ENCODE measurements around the gene NEURL2.
A peak's percentile ranks its signal among the peaks of the same experiment; 100 is the strongest.
"Not testable (repeated sequence)": the region's sequence is repeated elsewhere in the genome, so short reads cannot be mapped to it uniquely, and the experiment has no call there.

NEURL2 gene

GRCh38 chr20:45905505-45906079, 14.6 kb upstream of the NEURL2 start:
- DNase-seq, result peak; percentile 15
- in situ Hi-C loops (cut with HindIII; ENCODE audit: low pct_ligation_motif_present, low pct_unique_long_range_greater_than_20kb, low sequenced_read_pairs), result no loop called here

GRCh38 chr20:45904583-45905504, 13.8 kb upstream of the NEURL2 start:
- no peak for DNase-seq
- in situ Hi-C loops (cut with HindIII; ENCODE audit: low pct_ligation_motif_present, low pct_unique_long_range_greater_than_20kb, low sequenced_read_pairs), result no loop called here

- in situ Hi-C loops (cut with HindIII; ENCODE audit: low pct_ligation_motif_present, low pct_unique_long_range_greater_than_20kb, low sequenced_read_pairs), result no loop called here
- DNase-seq, result no peak
Measured at GRCh38 chr20:45902199-45902701, 11.2 kb upstream of the NEURL2 start.

GRCh38 chr20:45901332-45901731, 10.3 kb upstream of the NEURL2 start:
- in situ Hi-C loops (cut with HindIII; ENCODE audit: low pct_ligation_motif_present, low pct_unique_long_range_greater_than_20kb, low sequenced_read_pairs); DNase-seq: not testable (repeated sequence)

GRCh38 chr20:45899046-45899835, 8.2 kb upstream of the NEURL2 start:
- in situ Hi-C loops (cut with HindIII; ENCODE audit: low pct_ligation_motif_present, low pct_unique_long_range_greater_than_20kb, low sequenced_read_pairs), result no loop called here

GRCh38 chr20:45898285-45898684, 7.3 kb upstream of the NEURL2 start:
- in situ Hi-C loops (cut with HindIII; ENCODE audit: low pct_ligation_motif_present, low pct_unique_long_range_greater_than_20kb, low sequenced_read_pairs), result no loop called here
- no peak for DNase-seq

More at GRCh38 chr20:45899046-45899835, 8.2 kb upstream of the NEURL2 start:
- DNase-seq, result no peak

GRCh38 chr20:45897692-45898091, 6.7 kb upstream of the NEURL2 start:
- in situ Hi-C loops (cut with HindIII; ENCODE audit: low pct_ligation_motif_present, low pct_unique_long_range_greater_than_20kb, low sequenced_read_pairs), result no loop called here
- DNase-seq, result no peak

GRCh38 chr20:45897289-45897688, 6.3 kb upstream of the NEURL2 start:
- in situ Hi-C loops (cut with HindIII; ENCODE audit: low pct_ligation_motif_present, low pct_unique_long_range_greater_than_20kb, low sequenced_read_pairs), result no loop called here
- no peak for DNase-seq

GRCh38 chr20:45896641-45897161, 5.7 kb upstream of the NEURL2 start:
- in situ Hi-C loops (cut with HindIII; ENCODE audit: low pct_ligation_motif_present, low pct_unique_long_range_greater_than_20kb, low sequenced_read_pairs), result no loop called here
- DNase-seq, result no peak

GRCh38 chr20:45894797-45895196, 3.8 kb upstream of the NEURL2 start:
- in situ Hi-C loops (cut with HindIII; ENCODE audit: low pct_ligation_motif_present, low pct_unique_long_range_greater_than_20kb, low sequenced_read_pairs), result no loop called here

GRCh38 chr20:45893831-45894230, 2.8 kb upstream of the NEURL2 start:
- DNase-seq, result no peak
- in situ Hi-C loops (cut with HindIII; ENCODE audit: low pct_ligation_motif_present, low pct_unique_long_range_greater_than_20kb, low sequenced_read_pairs), result no loop called here

More at GRCh38 chr20:45894797-45895196, 3.8 kb upstream of the NEURL2 start:
- no peak for DNase-seq

- in situ Hi-C loops (cut with HindIII; ENCODE audit: low pct_ligation_motif_present, low pct_unique_long_range_greater_than_20kb, low sequenced_read_pairs), result no loop called here
- DNase-seq, result no peak
Measured at GRCh38 chr20:45892828-45893500, 2.0 kb upstream of the NEURL2 start.

GRCh38 chr20:45892049-45892825, 1.2 kb upstream of the NEURL2 start:
- in situ Hi-C loops (cut with HindIII; ENCODE audit: low pct_ligation_motif_present, low pct_unique_long_range_greater_than_20kb, low sequenced_read_pairs), result no loop called here
- peak; percentile 52 for DNase-seq

- no peak for DNase-seq
- in situ Hi-C loops (cut with HindIII; ENCODE audit: low pct_ligation_motif_present, low pct_unique_long_range_greater_than_20kb, low sequenced_read_pairs), result no loop called here
Measured at GRCh38 chr20:45890077-45890984, 677 bp downstream of the NEURL2 start.

- no peak for DNase-seq
- in situ Hi-C loops (cut with HindIII; ENCODE audit: low pct_ligation_motif_present, low pct_unique_long_range_greater_than_20kb, low sequenced_read_pairs), result no loop called here
Measured at GRCh38 chr20:45888681-45889080, 2.3 kb downstream of the NEURL2 start.

- DNase-seq, result no peak
- in situ Hi-C loops (cut with HindIII; ENCODE audit: low pct_ligation_motif_present, low pct_unique_long_range_greater_than_20kb, low sequenced_read_pairs), result no loop called here
Measured at GRCh38 chr20:45887346-45887715, 3.7 kb downstream of the NEURL2 start, which contains the start of gene SPATA25. Gene SPATA25, minus strand, starts transcription at chr20:45887622. Its CDS starts 32 bp downstream, at chr20:45887590.
